ENCODE results near the gene TKFC. TPM values are rescaled to one million over a fixed set of nuclear protein-coding genes. Genes with fewer than 3 reads are reported as not detected.
A peak's percentile ranks its signal among the peaks of the same experiment; 100 is the strongest.

Gene TKFC
- total and polyA plus RNA-seq, 3 experiments from 2014 or later, result 31.8 to 72.4 (median 66.8) TPM

- no peak overlapping the region for H3K4me3 Mint-ChIP-seq
- Histone ChIP-seq H3K27me3 (ENCODE audit: insufficient read depth, low read length, poor library complexity, severe bottlenecking) (no peaks in the 10 kb centered on the region), H3K4me1 (ENCODE audit: insufficient read depth, low read length) (peaks cover 14% of the 10 kb centered on the region), H3K9me3 (ENCODE audit: low read length) (no peaks in the 10 kb centered on the region), H3K36me3 (ENCODE audit: insufficient read depth, low read length) (peaks cover 40% of the 10 kb centered on the region), H3K27ac (ENCODE audit: low read depth, low read length) (peak overlapping the region; percentile 6), H3K4me3 (ENCODE audit: low read length) (no peak overlapping the region)
- H3K27ac Mint-ChIP-seq, result no peak overlapping the region
- POLR2A ChIA-PET, result no interaction called here
- peaks cover 14 to 16% (median 15%) of the 10 kb centered on the region in 3 donors for H3K4me1 Mint-ChIP-seq
- H3K9me3 Mint-ChIP-seq, result no peaks in the 10 kb centered on the region
- H3K27me3 Mint-ChIP-seq, result no peaks in the 10 kb centered on the region
- DNase-seq, result no peak
- H3K36me3 Mint-ChIP-seq, result peaks cover 0 to 73% (median 9%) of the 10 kb centered on the region in 3 donors
- CTCF ChIA-PET, result interaction anchor here (0.7 to 2.5 kb wide), 2 partner anchors 26 to 31 kb away, joined by 3 to 15 read pairs; no protein-coding TSS in a partner anchor
Observed at GRCh38 chr11:61367406-61367805, 34.4 kb downstream of the TKFC start.

DNA sequence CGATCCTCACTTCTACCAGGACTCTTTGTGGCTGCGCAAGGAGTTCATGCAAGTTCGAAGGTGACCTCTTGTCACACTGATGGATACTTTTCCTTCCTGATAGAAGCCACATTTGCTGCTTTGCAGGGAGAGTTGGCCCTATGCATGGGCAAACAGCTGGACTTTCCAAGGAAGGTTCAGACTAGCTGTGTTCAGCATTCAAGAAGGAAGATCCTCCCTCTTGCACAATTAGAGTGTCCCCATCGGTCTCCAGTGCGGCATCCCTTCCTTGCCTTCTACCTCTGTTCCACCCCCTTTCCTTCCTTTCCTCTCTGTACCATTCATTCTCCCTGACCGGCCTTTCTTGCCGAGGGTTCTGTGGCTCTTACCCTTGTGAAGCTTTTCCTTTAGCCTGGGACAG, 35.6 kb downstream of the TKFC start:
- Mint-ChIP-seq H3K27ac (peak overlapping the region in 1 of 8 donors; percentile 55), H3K27me3 (no peaks in the 10 kb centered on the region), H3K4me3 (no peak overlapping the region), H3K4me1 (peaks cover 3 to 4% (median 4%) of the 10 kb centered on the region in 3 donors), H3K36me3 (peaks cover 0 to 70% (median 7%) of the 10 kb centered on the region in 3 donors), H3K9me3 (no peaks in the 10 kb centered on the region)
- CTCF ChIA-PET, result interaction anchor here (1.3 to 2.3 kb wide), 2 partner anchors 17 to 32 kb away, joined by 5 to 7 read pairs; no protein-coding TSS in a partner anchor
- DNase-seq, result no peak
- no peaks in the 10 kb centered on the region for H3K9me3 ChIP-seq (ENCODE audit: low read length)
- POLR2A ChIA-PET, result no interaction called here
- no peak overlapping the region for H3K4me3 ChIP-seq (ENCODE audit: low read length)
- no peak overlapping the region for H3K27ac ChIP-seq (ENCODE audit: low read depth, low read length)
- H3K36me3 ChIP-seq (ENCODE audit: insufficient read depth, low read length), result peaks cover 40% of the 10 kb centered on the region
- H3K27me3 ChIP-seq (ENCODE audit: insufficient read depth, low read length, poor library complexity, severe bottlenecking), result no peaks in the 10 kb centered on the region
- peaks cover 3% of the 10 kb centered on the region for H3K4me1 ChIP-seq (ENCODE audit: insufficient read depth, low read length)

DNA sequence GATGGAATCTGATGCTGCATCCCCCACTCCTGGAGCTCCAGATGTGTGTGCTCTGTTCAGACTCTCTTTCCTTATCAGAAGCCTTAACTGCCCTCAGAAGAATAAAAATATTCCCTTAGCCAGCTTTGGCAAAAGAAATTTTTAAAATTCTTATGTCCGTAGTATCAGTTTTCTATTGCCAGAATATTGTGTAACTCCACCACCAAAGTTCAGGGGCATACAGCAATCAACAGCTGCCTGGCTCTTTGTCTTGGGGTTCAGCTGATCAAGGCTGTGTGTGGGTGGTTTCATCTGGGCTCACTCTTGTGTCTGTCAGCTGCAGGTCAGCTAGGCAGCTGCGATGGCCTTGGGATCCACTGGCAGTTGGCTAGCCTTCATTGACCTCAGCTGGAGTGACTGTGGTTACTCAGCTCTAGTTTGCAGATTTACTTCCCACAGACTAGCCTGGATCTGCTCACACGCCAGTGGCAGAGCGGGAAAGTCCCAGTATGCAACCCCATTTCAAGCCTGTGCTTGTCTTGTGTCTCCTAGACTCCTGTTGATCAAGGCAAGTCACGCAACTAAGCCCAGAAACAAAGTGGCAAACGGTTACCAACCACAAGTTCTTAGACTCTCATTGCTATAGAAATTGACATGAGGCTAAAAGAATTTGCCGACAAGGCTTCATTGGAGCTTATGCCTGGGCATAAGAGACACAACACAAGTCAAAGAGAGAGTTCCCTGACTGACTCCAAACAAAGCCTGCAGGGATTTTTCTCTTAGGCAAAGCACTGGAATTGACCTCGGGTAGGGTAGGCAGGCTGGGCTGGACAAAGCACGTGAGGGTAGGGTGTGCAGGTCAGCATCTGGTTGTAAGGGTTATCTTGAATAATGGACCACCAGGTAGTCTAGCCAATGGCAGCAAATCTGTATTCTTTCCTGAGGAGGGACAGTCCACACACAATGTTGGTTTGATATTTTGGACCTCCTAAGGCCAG, 36.6 kb downstream of the TKFC start:
- Mint-ChIP-seq H3K9me3 (no peaks in the 10 kb centered on the region), H3K4me1 (no peaks in the 10 kb centered on the region), H3K4me3 (no peak overlapping the region), H3K36me3 (peaks cover 0 to 61% (median 7%) of the 10 kb centered on the region in 3 donors), H3K27me3 (no peaks in the 10 kb centered on the region), H3K27ac (no peak overlapping the region)
- ChIA-PET POLR2A (no interaction called here), CTCF (interaction anchor here (1.3 to 5.3 kb wide), 3 partner anchors 16 to 33 kb away, joined by 5 to 20 read pairs (median 7); no protein-coding TSS in a partner anchor)
- no peaks in the 10 kb centered on the region for H3K4me1 ChIP-seq (ENCODE audit: insufficient read depth, low read length)
- no peak for DNase-seq
- H3K27me3 ChIP-seq (ENCODE audit: insufficient read depth, low read length, poor library complexity, severe bottlenecking), result no peaks in the 10 kb centered on the region
- H3K36me3 ChIP-seq (ENCODE audit: insufficient read depth, low read length), result peaks cover 35% of the 10 kb centered on the region
- no peak overlapping the region for H3K27ac ChIP-seq (ENCODE audit: low read depth, low read length)
- H3K4me3 ChIP-seq (ENCODE audit: low read length), result no peak overlapping the region
- no peaks in the 10 kb centered on the region for H3K9me3 ChIP-seq (ENCODE audit: low read length)

DNA sequence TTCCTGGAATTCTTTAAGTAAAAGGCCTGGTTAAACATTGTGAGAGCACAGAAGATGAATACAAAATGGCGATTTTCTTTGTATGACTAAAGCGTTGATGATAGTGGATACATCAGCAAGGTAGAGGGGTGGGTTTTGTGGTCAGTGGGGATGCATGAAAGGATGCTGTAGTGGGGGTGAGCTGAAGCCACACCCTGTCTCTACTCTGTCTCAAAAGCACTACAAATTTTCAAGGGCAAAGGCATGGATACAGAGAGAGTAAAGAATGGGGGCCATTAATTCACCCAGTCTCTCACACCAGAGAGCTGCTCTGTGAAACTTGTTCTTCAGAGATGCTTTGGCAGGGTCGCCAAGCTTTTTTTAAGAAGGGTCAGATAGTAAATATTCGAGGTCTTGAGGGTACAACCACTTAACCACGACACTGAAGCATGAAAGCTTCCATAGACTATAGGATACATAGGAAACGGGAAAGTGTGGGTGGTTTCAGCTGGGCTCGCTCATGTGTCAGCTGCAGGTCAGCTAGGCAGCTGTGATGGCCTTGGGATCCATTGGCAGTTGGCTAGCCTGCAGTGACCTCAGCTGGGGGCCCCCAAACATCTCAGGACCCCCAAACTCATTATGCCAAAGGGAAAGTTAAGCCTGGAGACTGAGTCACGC, 37.4 kb downstream of the TKFC start:
- no peak for DNase-seq
- Histone ChIP-seq H3K27me3 (ENCODE audit: insufficient read depth, low read length, poor library complexity, severe bottlenecking) (no peaks in the 10 kb centered on the region), H3K4me1 (ENCODE audit: insufficient read depth, low read length) (no peaks in the 10 kb centered on the region), H3K36me3 (ENCODE audit: insufficient read depth, low read length) (peaks cover 34% of the 10 kb centered on the region), H3K27ac (ENCODE audit: low read depth, low read length) (no peak overlapping the region), H3K4me3 (ENCODE audit: low read length) (no peak overlapping the region), H3K9me3 (ENCODE audit: low read length) (no peaks in the 10 kb centered on the region)
- peak overlapping the region in 3 of 8 donors; percentile 1 to 61 (median 14) for H3K27ac Mint-ChIP-seq
- ChIA-PET POLR2A (no interaction called here), CTCF (interaction anchor here (2.3 to 5.3 kb wide), 2 partner anchors 15 to 34 kb away, joined by 15 to 20 read pairs; no protein-coding TSS in a partner anchor)
- H3K36me3 Mint-ChIP-seq, result peaks cover 0 to 64% (median 7%) of the 10 kb centered on the region in 3 donors
- H3K4me3 Mint-ChIP-seq, result no peak overlapping the region
- no peaks in the 10 kb centered on the region for H3K27me3 Mint-ChIP-seq
- H3K9me3 Mint-ChIP-seq, result no peaks in the 10 kb centered on the region
- H3K4me1 Mint-ChIP-seq, result no peaks in the 10 kb centered on the region

DNA sequence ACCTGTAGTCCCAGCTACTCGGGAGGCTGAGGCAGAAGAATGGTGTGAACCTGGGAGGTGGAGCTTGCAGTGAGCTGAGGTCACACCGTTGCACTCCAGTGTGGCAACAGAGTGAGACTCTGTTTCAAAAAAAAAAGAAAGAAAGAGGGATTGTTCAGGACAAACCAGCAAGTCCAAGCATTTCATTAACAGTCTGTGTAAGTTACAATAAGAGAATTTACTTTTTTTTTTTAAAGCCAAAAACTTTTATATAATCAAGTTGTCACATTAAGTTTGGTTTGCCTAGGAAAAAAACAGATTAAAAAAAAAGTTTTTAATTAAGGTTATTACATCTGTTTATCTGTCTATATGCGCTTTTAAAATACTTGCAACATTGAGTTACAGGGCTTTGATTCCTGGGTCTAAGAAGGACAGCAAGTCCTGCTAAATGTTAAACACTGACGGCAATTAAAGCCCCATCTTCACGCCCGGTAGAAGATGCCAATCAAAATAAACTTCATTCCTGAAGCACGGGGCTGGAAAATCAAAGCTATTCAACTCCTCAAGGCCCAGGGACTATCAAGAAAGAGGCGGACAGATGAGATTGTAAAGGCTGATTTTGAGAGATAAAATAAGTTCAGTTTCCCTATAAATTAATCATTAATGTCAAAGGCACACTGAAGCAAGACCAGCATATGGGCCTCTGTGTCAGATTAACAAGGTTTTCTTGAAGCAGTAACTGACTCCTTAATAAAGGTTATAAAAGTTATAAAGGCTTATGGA, 39.8 kb downstream of the TKFC start:
- no peaks in the 10 kb centered on the region for H3K27me3 Mint-ChIP-seq
- peaks cover 0 to 58% (median 9%) of the 10 kb centered on the region in 3 donors for H3K36me3 Mint-ChIP-seq
- peaks cover 16% of the 10 kb centered on the region for H3K36me3 ChIP-seq (ENCODE audit: insufficient read depth, low read length)

GRCh38 chr11:61375761-61376108, 42.7 kb downstream of the TKFC start:
- H3K36me3 Mint-ChIP-seq, result peaks cover 0 to 33% (median 3%) of the 10 kb centered on the region in 3 donors
- H3K27ac Mint-ChIP-seq, result no peak overlapping the region

More for the DNA sequence above, 39.8 kb downstream of the TKFC start:
- DNase-seq, result no peak
- POLR2A ChIA-PET, result no interaction called here
- no peaks in the 10 kb centered on the region for H3K4me1 ChIP-seq (ENCODE audit: insufficient read depth, low read length)
- Mint-ChIP-seq H3K4me1 (no peaks in the 10 kb centered on the region), H3K4me3 (no peak overlapping the region), H3K9me3 (no peaks in the 10 kb centered on the region), H3K27ac (peak overlapping the region in 1 of 8 donors; percentile 26)
- no peak overlapping the region for H3K27ac ChIP-seq (ENCODE audit: low read depth, low read length)
- no peak overlapping the region for H3K4me3 ChIP-seq (ENCODE audit: low read length)
- CTCF ChIA-PET, result interaction anchor here (2.3 to 5.3 kb wide), 2 partner anchors 12 to 36 kb away, joined by 15 to 20 read pairs; no protein-coding TSS in a partner anchor
- H3K27me3 ChIP-seq (ENCODE audit: insufficient read depth, low read length, poor library complexity, severe bottlenecking), result no peaks in the 10 kb centered on the region
- no peaks in the 10 kb centered on the region for H3K9me3 ChIP-seq (ENCODE audit: low read length)

GRCh38 chr11:61377461-61378160, 44.6 kb downstream of the TKFC start:
- CTCF ChIA-PET, result no interaction called here
- POLR2A ChIA-PET, result no interaction called here

More at GRCh38 chr11:61375761-61376108, 42.7 kb downstream of the TKFC start:
- Histone ChIP-seq H3K4me3 (ENCODE audit: low read length) (no peak overlapping the region), H3K27me3 (ENCODE audit: insufficient read depth, low read length, poor library complexity, severe bottlenecking) (no peaks in the 10 kb centered on the region), H3K4me1 (ENCODE audit: insufficient read depth, low read length) (no peaks in the 10 kb centered on the region), H3K36me3 (ENCODE audit: insufficient read depth, low read length) (no peaks in the 10 kb centered on the region), H3K9me3 (ENCODE audit: low read length) (no peaks in the 10 kb centered on the region), H3K27ac (ENCODE audit: low read depth, low read length) (no peak overlapping the region)
- H3K4me3 Mint-ChIP-seq, result no peak overlapping the region
- ChIA-PET POLR2A (no interaction called here), CTCF (interaction anchor here (2.4 kb wide), 1 partner anchor 39 kb away, joined by 9 read pairs; no protein-coding TSS in a partner anchor)
- DNase-seq, result no peak
- H3K4me1 Mint-ChIP-seq, result no peaks in the 10 kb centered on the region
- H3K9me3 Mint-ChIP-seq, result no peaks in the 10 kb centered on the region
- no peaks in the 10 kb centered on the region for H3K27me3 Mint-ChIP-seq

More at GRCh38 chr11:61377461-61378160, 44.6 kb downstream of the TKFC start:
- Histone ChIP-seq H3K27me3 (ENCODE audit: insufficient read depth, low read length, poor library complexity, severe bottlenecking) (no peaks in the 10 kb centered on the region), H3K4me3 (ENCODE audit: low read length) (no peak overlapping the region), H3K9me3 (ENCODE audit: low read length) (no peaks in the 10 kb centered on the region), H3K27ac (ENCODE audit: low read depth, low read length) (no peak overlapping the region), H3K36me3 (ENCODE audit: insufficient read depth, low read length) (no peaks in the 10 kb centered on the region), H3K4me1 (ENCODE audit: insufficient read depth, low read length) (no peaks in the 10 kb centered on the region)
- Mint-ChIP-seq H3K4me3 (no peak overlapping the region), H3K36me3 (peaks cover 0 to 27% (median 3%) of the 10 kb centered on the region in 3 donors), H3K4me1 (no peaks in the 10 kb centered on the region), H3K9me3 (no peaks in the 10 kb centered on the region), H3K27me3 (no peaks in the 10 kb centered on the region), H3K27ac (peak overlapping the region in 1 of 8 donors; percentile 22)
- DNase-seq, result no peak

Data from CD8-positive, alpha-beta memory T cell (primary cell).